22Rv1 (cell line): Measurements from ENCODE around the gene CLSTN2.

Source experiments
- H3K27ac ChIP-seq: fragments of 450-650 bp; 2 replicates; pipeline ENCODE4 v1.5.1; 2017
- CTCF ChIP-seq: fragments of 450-650 bp; IDR thresholded peaks from 2 replicates; pipeline ENCODE4 v1.5.1; 2017; ENCODE audit warnings: mild to moderate bottlenecking
- ZFX ChIP-seq: fragments of 450-650 bp; IDR thresholded peaks from 2 replicates; pipeline ENCODE4 v1.6.1; 2017; ENCODE audit warnings: antibody characterized with exemption, borderline replicate concordance

The CLSTN2 gene

DNA sequence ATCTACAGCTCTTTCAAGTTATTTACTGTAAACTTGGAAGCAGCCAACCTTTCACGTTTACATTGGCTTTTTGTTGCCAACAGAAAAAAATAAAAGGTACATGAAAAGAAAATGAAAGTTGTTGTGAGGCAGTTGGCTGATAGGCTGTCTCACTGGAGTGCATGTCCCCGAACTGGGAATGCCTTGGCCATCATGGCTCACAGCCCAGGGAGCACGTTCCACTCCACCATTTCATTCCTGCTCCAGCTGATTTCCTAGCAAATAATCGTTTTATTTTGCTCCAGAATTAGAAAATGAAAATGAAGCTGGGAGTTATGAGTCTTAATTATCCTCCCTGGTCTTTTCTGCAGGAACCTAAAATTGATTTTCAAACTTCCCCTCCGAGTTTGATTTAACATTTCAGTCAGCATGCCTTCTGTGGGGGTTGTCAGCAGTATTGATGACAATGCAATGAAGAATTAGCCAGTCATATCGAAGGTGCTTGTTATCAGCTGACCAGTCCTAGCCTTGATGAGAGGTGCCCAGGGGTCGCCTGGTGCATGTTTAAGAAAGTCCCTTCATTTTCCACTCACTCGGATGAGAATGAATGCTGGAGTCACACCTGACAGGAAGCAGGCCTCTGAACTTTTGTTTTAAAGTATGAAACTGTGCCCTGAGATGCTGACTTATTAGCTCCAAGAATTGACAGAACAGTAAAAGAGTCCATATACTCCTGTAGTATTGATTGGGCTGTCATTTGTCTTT is 449.2 kb downstream of the CLSTN2 start:
- H3K27ac ChIP-seq, result no peak overlapping the region
- TF ChIP-seq CTCF (no peak), ZFX (no peak)

DNA sequence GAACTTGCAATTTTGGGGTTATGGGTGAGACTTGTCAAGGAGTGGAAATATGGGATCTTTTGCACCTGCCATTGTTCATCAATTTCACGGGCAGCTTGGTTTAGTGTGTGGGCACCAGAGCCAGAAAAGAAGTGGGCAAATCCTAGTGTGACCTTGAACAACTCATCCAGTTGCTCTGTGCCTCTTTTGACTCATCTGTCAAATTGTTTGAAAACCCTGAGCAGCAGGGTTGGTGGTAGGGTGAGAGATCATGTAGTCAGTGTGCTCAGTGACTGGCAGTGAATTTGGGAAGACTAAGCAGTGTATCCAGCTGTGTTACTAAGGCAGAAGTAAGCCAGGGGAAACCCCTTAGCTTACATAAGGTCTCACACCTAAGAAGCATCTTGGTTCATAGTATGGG is 449.9 kb downstream of the CLSTN2 start:
- no peak for TF ChIP-seq CTCF
- TF ChIP-seq ZFX, result no peak
- no peak overlapping the region for H3K27ac ChIP-seq

- TF ChIP-seq ZFX, result no peak
- no peak for TF ChIP-seq CTCF
- no peak overlapping the region for H3K27ac ChIP-seq
These were observed 451.5 kb downstream of the CLSTN2 start for GRCh38 chr3:140386357-140387100.

DNA sequence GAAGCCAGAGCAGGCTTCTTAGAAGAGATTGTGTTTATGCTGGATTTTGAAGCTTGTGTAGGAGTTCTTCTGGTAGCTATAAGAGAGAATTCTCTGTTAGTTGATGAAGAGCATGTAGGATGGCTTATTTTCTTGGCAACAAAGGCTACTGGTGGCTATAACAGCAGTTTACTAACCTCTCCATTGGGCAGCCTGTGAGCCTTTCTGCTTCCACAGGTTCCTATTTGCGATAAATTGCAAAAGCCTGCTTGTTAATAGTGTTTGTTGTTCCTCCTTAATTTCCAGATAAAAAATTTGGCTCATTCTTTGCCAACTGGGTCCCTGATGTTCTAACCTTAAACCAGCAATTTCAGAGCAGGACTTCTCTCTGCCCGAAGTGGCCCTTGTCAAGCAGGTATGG is 452.3 kb downstream of the CLSTN2 start:
- TF ChIP-seq CTCF (no peak), ZFX (no peak)
- no peak overlapping the region for H3K27ac ChIP-seq

- no peak overlapping the region for H3K27ac ChIP-seq
- TF ChIP-seq CTCF (no peak), ZFX (no peak)
These were observed 453.4 kb downstream of the CLSTN2 start for GRCh38 chr3:140388202-140388922.

DNA sequence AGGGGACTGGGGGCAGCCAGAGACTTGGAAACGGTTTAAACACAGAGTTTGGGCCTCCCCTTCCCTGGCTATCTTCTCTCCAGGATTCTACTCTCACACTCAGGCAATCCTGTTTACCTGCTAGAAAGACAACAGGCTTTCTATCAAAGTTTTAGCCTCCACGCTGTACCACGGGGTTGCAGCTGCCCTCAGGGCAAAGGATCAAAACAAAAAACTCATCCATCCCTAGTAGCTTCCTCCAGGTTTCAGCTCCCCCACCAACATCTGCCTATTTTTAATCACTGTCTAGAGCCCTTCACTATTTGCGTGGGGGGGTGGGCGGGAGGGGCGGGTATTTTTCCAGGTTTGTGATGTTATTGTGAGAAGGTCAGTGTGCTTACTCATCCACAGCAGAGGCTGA is 456.1 kb downstream of the CLSTN2 start:
- TF ChIP-seq CTCF, result no peak
- no peak for TF ChIP-seq ZFX
- H3K27ac ChIP-seq, result no peak overlapping the region
